Measurements from ENCODE around the gene TMEM123.

Gene TMEM123, protein sequence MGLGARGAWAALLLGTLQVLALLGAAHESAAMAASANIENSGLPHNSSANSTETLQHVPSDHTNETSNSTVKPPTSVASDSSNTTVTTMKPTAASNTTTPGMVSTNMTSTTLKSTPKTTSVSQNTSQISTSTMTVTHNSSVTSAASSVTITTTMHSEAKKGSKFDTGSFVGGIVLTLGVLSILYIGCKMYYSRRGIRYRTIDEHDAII

DNA sequence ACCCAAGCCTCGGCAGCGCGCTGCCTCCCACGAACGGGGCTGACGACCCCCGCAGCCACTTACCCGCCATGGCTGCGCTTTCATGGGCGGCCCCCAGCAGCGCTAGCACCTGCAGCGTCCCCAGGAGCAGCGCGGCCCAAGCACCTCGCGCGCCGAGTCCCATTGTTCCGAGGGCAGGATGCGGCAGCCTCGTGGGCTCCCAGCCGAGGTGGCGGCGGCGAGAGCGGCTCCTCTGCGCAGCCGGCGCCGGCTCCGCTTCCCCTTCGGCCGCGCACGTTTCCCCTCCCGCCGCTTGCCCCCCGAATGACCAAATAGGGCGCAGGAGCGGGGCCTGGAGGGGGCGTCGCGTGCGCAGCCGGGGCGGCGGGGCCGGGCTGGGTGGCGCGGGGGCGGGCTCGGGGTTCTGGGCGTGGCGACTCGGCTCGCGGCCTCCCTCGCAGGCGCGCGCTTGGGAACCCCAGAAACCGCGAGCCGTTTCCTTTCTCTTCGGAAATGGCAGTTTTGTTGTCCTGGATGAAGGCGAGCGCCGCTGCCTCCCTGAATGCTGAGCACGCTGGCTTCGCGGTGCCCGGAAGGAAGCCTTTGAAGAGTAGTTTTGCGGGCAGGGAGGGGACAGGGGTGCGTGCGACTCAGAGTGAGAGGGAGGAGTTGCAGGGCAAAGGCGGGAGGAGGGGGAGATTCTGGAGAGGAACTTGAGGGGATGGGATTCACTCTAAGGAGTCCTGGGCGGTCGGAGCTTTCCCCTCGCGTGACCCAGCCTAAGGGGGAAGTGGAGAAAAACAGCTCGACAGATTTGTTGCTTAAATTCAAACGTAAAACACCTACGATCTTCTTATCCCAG is at the start of gene TMEM123:
TSS of gene TMEM123 (minus strand) at position 305 of the 841 bp plus-strand sequence. CDS start at position 163, 142 bp downstream.
- peak within 1 kb of the TSS; percentile 70 for H3K27ac ChIP-seq
- no peak for DNase-seq (ENCODE audit: low read depth, low spot score)

DNA sequence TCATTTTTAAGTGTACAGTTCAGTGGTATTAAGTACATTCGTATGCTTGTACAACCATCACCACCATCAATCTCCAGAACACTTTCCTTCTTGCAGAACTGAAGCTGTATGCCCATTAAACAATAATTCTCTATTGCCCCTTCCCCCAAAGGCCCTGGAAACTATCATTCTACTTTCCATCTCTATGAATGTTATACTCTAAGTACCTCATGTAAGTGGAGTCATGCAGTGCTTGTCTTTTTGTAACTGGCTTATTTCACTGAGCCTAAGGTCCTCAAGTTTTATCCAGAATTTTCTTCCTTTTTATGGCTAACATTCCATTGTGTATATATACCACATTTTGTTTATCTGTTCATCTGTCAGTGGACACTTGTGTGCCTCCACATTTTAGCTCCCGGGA is 48.3 kb upstream of the TMEM123 start:
- no peak for DNase-seq (ENCODE audit: low read depth, low spot score)
- no peak overlapping the region for H3K27ac ChIP-seq

DNA sequence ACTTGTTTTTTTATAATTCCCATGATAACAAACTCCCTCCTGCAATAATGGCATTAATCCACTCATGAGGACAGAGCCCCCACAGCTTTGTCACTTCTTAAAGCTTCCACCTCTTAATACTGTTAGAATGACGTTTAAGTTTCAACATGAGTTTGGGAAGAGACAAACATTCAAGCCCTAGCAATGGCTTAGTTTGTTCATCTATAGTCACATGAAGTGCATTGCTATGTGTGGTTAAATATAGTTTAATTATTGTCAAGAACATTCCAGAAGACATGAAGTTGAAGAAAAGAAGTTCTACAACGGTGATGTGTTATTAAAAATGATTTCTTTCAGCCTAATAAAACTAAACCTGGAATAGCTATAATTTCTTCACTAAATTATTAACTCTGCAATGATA is 47.4 kb upstream of the TMEM123 start:
- no peak overlapping the region for H3K27ac ChIP-seq
- DNase-seq (ENCODE audit: low read depth, low spot score), result no peak

DNA sequence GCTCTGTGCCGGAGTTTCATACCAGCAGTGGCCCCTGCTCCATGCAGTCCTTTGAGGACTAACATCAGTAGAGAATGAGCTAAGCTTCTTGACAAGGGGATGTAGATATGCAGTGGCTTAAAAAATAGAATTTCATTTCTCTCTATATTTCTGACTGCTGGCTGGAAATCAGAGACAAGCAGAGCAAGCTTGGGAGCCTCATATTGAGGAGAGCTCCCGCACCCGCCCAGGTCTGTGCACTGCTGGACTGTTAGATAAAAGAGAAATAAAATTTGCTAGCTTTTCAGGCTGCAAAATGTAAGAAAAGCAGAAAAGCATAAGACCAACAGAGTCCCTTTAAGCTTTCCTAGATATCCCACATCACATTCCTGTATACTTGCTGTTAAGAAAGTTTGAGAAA is 46.6 kb upstream of the TMEM123 start:
- no peak overlapping the region for H3K27ac ChIP-seq
- DNase-seq (ENCODE audit: low read depth, low spot score), result no peak

DNA sequence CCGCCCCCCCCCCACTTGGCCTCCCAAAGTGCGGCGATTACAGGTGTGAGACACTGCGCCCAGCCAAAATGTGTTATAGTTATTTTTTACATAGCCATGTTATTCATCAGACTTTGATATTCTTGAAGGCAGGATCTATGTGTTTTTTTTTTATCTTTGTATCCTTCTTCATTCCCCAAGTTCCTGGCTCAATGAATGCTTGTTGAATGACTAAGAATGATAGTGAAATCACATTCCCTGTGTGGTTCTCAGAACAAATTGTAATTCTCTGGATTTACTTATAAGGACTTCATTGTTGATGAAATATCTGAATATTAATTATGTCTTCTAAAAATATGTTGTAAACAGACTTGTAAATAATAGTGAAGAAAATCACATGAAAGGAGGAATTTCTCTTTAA is 44.5 kb upstream of the TMEM123 start:
- H3K27ac ChIP-seq, result no peak overlapping the region
- DNase-seq (ENCODE audit: low read depth, low spot score), result no peak

DNA sequence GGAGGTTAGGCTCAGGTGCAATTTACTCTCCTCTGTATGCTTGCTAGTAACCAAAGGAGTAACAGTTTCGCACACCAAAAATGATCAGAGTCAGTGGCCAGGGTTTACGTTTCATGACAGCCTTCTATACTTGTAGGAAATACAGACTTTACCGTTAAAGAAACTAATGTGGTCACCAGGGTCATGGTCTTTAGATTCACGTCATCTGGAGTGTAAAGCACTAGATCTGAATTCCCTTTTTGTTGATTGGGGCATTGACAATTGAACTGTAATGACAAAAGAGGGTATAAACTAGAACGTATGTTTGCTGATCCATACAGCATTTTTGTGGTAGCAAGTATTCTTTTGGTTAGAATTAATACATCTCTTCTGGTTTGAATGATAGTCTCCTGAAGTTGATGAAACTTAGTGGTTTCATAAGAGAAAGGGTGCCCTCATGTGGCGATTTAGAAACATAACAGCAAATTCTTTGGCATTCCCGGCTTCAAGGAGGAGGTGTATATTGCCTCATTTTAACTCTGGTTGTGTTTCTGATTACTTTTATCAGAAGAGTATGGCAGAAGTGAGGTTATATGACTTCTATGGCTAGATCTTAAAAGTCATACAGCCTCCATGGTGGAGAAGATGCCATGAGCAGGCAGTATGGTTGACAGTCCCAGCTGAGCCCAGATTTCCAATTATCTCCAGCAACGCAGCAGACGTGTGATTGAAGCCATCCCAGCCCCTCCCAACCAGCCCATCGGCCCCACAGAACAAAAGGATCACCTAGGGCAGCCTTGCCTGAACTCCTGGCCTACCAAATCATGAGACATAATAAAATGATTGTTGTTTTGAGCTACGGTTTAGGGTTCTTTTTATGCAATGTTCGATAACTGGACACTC is 42.8 kb upstream of the TMEM123 start:
- no peak overlapping the region for H3K27ac ChIP-seq
- DNase-seq (ENCODE audit: low read depth, low spot score), result peak; percentile 34

DNA sequence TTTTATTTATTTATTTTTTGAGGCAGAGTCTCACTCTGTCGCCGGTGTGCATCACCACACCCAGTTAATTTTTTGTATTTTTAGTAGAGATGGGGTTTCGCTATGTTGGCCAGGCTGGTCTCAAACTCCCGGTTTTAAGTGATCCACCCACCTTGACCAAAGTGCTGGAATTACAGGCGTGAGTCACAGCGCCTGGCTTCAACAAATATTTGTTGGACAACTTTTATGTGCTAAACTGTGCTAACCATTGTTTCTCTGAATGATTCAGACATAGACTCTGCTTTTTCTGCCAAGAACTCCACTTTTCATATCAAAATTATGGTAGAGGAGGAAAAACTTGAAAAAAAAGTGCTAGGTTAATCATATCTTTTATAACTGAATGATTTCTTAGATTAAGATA is 41.7 kb upstream of the TMEM123 start:
- DNase-seq (ENCODE audit: low read depth, low spot score), result no peak
- H3K27ac ChIP-seq, result no peak overlapping the region

DNA sequence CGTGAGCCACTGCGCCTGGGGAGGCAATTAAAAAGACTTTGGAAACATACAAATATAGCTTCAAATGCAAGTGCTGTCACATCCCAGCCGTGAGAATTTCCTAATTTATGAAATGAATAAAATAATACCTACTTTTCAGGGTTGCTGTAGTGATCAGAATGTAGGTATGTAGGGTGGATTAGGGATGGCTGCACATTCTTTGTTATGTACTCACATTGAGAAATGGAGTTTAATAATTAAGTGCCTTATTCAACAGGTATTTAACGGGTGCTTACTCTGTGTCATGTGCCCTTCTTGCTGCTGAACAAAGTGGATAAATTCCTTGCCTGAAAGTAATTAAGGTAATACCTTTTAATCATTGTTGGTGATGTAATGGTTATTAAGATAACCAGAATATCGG is 41.0 kb upstream of the TMEM123 start:
- H3K27ac ChIP-seq, result no peak overlapping the region
- DNase-seq (ENCODE audit: low read depth, low spot score), result no peak

DNA sequence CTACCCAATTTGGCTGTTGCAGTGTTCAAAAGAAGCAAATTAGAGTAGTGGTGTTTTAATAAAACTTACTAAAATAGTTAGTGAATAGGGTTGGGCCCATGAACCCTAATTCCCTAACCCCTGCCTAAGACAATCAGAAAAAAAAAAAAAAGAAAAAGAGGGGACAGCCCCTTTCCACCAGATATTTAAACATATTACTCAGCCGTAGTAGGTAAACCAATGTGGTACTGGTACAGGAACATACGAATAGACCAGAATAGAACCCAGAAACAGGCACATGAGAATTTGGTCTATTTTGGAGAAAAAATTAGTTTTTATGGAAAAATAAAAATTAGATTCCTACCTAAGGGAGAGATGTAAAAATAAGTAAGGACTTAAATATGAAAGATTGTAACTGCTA is 39.4 kb upstream of the TMEM123 start:
- DNase-seq (ENCODE audit: low read depth, low spot score), result no peak
- H3K27ac ChIP-seq, result no peak overlapping the region

DNA sequence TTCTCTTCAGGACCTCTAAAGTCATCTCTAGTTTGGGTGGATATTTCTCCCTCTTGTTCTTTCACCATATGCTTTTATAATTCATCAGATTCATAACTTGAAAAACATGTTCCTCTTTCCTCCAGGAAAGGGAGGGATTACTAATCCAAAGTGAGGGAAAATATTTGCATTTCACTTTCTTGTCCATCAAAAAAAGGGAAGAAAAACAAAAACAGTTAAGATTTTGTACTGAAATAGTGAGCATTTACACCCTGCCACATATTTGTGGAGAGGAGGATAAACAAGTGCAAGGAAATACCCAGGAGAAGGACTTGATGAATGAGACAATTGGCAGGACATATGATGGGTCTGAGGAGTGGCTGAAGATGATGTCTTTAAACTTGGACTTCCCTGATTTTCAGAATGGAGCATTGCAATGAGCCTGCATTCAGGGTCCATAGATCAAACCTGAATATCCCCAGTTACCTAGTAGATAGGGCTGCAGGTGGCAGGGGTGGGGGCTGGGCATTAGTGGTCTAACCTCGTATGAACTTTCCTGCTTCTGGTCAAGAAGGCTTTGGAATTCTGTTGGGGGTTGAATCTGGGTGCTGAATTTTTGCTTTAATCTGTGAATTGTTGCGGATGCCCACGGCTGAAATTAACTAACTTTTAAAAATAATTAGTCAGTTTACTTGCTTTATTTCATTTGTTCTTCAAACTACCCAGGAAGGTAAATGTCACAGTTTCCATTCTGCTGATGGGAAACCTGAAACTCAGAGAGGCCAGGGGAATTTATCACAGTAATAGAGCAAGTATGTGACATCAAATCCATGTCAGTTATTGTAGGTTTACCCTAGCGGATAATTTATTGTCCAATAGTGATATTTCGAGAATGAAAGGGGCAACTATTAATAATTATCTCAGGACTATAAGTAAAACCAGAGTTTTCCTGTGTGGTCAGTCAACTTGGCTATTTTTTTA is 36.9 kb upstream of the TMEM123 start:
- DNase-seq (ENCODE audit: low read depth, low spot score), result no peak
- no peak overlapping the region for H3K27ac ChIP-seq

DNA sequence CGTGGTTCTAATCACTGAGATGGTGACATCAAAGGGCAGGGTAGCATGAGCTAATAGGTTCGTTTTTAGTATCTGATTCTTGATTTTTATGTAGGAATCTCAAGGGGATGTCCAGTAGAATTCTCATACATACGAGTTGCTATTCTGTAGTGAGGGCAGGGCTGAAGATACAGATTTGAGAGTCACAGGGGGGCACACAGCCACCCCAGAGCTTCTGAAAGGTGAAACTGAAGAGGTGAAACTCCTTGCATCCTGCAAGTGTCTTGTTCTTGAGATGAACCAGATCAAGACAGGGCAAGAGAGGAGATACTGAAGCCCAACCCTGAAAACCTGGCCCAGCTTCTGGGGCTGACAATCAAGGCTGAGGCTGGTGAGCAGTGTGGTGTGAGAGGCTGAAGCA is 35.6 kb upstream of the TMEM123 start:
- DNase-seq (ENCODE audit: low read depth, low spot score), result no peak
- H3K27ac ChIP-seq, result no peak overlapping the region

DNA sequence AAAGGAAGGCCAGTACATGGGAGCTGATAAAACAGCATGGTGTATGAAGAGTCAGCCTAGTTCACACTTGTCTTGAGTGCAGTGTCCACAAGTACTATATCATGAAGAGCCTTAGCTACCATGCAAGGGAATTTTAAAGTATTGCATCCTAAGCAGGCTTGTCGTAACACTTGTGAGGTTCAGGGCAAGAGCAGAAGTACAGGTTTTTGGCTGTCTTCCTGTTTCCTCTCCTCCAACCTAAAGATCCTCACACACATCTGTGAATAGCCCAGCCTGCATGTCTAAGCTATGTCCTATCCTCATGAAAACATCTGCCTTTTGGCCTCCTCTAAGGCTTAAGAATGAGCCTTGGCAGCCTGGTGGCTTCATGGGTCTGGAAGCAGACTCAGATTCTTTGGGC is 34.6 kb upstream of the TMEM123 start:
- H3K27ac ChIP-seq, result no peak overlapping the region
- DNase-seq (ENCODE audit: low read depth, low spot score), result no peak

DNA sequence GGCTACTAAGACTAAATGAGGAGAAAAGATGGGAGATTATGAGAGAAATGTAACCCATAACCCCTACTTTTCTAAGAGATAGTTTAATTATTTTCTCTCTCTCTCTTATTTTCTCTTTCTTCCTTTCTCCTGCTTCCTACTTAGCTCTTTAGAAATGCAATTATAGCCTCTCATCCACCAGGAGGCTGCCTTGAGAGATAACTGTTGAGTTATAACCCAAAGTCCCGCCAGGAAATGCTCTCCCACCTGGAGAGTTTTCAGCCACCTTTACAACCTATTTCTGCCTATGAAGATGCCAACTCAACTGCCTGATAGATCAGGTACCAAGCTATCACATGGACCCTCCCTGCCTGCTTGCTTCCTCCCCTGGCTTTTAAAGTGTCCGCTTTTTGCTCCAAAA is 34.0 kb upstream of the TMEM123 start:
- DNase-seq (ENCODE audit: low read depth, low spot score), result no peak
- no peak overlapping the region for H3K27ac ChIP-seq

DNA sequence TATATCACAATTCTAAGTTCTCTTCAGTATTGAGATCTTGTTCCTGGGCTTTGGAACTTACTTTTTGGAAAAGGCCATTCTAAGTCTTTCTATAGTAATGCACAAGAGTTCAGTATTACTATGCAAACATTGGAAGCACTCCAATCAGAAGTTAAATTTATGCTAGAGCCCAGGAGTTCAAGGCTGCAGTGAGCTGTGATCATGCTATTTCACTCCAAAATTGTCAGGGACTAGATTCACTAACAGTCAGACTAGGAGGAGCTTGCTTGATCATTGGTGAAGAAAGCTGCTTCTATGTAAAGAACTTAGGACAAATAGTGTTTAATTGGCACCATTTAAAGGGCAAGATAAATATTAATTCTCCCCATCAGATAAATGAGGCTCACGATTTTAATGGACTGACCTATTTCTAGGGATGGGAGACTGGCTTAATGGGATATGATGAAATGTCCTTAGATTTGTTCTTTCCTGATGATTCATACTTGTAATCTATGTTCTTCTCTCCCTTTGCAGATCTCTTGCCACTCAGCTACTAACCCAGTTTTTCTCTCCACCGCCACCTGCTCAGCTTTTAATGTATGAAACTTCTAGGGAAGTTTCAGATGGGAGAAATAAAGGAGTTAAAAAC is 32.6 kb upstream of the TMEM123 start:
- no peak for DNase-seq (ENCODE audit: low read depth, low spot score)
- H3K27ac ChIP-seq, result no peak overlapping the region

DNA sequence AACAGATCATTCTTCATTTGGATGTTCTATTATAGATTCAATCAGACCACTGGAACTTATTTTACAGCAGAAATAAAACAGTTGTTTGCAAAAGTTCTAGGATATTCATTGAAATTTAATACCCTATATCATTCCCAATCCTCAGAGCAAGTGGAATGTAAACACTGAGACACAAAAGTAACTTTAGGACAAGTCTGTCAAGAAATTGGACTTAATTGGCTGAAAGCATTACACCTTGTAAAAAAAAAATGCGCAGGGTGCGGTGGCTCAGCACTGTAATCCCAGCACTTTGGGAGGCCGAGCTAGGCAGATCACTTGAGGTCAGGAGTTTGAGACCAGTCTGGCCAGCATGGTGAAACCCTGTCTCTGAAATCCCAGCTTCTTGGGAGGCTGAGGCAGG is 29.9 kb upstream of the TMEM123 start:
- no peak overlapping the region for H3K27ac ChIP-seq
- no peak for DNase-seq (ENCODE audit: low read depth, low spot score)

DNA sequence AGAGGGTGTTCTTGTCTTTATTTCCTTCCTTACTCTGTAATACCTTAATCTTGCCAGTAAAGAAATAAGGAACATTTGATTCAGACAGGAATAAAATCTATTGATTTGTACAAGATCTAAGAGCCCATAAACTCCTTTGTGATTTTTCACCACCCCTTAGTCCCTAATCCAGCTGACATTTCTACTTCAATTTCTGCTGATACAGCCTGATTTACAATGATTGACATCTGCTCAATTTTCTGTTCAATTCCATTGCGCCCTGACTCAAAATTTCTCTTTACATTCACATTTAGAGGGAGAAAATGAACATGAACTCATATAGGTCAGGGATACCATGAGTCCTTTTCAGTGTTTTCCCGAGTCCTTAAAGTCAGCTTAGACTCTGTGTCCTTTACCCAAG is 27.2 kb upstream of the TMEM123 start:
- no peak for DNase-seq (ENCODE audit: low read depth, low spot score)
- no peak overlapping the region for H3K27ac ChIP-seq

DNA sequence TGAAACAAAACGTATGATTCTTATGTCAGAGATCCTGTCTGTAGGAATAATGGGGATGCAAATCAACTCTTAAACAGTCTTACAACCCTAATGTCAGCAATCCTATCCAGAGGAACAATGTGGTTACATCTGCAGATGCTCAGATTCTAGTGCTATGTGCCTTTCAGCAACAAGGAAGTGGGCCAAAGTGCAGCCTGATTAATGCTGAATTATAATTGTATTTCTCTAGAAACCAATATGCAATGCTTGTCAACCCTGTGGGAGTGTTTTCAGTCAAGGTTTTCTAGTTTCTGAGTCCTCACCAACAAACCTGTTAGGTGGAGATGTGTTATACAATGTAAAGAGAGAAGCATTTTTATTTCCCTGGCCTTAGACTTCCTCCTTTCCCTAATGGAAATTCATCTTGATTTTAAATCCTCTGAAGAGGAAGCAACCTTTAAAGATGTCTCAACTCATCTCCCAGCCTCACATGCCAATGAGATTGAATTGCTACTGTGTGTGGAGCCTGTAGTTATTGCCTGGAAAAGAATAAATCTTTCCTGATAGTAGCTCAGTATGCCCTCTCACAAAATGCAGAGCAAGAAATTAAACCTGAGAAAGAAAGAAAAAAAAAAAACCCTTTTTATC is 26.2 kb upstream of the TMEM123 start:
- H3K27ac ChIP-seq, result no peak overlapping the region
- DNase-seq (ENCODE audit: low read depth, low spot score), result no peak

DNA sequence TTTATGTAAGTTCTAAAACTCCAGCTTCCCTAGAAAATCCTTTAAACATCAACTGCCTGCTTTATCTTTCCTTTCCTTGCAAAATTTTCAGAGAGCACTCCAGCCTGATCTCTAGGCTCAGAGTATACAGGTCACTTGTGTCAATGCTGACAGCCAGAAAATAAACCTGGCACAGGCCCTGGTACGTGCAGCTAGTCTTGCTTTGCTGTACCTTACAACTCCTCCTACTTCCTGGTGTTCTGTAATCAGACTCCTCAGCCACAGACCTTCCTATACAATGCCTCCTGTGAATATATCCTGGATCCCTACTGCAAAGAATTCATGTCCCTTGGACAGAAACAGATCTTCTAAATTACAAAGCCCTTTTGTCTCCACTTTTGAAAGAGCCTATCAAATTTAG is 24.2 kb upstream of the TMEM123 start:
- H3K27ac ChIP-seq, result peak overlapping the region; percentile 54
- DNase-seq (ENCODE audit: low read depth, low spot score), result no peak

DNA sequence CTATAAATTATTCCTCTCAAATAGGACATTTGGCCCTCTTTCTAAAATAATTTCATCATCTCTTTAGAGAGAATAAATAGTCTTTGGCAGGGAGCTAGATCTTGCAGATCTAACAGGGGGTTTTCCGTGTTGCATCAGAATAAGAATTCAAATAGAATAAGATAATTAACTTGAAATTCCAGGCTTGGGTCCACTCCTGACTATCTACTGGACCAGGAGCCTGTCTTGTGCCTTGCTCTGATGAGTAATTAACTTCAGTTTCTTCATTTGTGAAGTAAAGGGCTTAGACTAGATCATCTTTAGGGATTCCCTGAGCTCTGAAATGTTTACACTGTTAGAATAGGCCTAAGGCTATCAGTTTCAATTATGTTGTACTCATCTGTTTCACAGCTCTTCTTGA is 23.5 kb upstream of the TMEM123 start:
- peak overlapping the region; percentile 54 for H3K27ac ChIP-seq
- no peak for DNase-seq (ENCODE audit: low read depth, low spot score)

All from epithelial cell of prostate (primary cell).